Mucosa of gallbladder (tissue), 1 donor: ENCODE measurements around the gene CD164L2. TPM values are rescaled to one million over a fixed set of nuclear protein-coding genes. Genes with fewer than 3 reads are reported as not detected.
"Not testable (repeated sequence)": the region's sequence is repeated elsewhere in the genome, so short reads cannot be mapped to it uniquely, and the experiment has no call there.

ENCODE experiments used
- DNase-seq: peaks from one replicate; pipeline ENCODE4 v3.0.0-alpha.2; 2020; ENCODE audit warnings: low spot score
- total RNA-seq: library from RNA; stranded (reverse); gene quantifications from one replicate; pipeline ENCODE4 v1.2.1, GENCODE V29; 2021
- donor health status: DM: no; HTN: no; CAD: no.

The CD164L2 gene
- total RNA-seq, 1 donor from 2014 or later: 5.4 TPM

DNA sequence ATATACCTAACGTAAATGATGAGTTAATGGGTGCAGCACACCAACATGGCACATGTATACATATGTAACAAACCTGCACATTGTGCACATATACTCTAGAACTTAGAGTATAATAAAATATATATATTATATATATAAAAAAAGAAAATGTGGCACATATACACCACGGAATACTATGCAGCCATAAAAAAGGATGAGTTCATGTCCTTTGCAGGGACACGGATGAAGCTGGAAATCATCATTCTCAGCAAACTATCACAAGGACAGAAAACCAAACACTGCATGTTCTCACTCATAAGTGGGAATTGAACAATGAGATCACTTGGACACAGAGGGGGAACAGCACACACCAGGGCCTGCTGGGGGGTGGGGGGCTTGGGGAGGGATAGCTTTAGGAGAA is 1.7 kb upstream of the CD164L2 start:
- DNase-seq: not testable (repeated sequence)

DNA sequence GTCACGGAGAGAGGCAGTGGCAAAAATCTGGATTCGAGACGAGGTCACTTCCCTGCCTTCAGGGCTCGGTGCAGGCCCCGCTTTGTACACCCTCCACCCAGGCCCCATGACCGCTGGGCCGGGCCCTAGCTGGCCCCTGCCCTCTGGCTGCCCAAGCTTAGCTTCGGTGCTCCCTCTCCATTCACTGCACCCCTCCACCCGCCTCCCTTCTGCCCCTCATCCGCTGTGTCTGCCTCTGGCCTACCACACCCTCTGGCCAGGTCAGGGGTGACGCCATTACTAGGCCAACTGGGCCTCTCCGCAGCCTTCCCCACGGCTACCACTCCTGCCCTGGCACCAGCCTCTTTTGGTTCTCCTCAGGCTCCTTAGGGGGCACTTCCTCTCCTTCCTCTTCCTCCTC is 528 bp upstream of the CD164L2 start:
- no peak for DNase-seq

DNA sequence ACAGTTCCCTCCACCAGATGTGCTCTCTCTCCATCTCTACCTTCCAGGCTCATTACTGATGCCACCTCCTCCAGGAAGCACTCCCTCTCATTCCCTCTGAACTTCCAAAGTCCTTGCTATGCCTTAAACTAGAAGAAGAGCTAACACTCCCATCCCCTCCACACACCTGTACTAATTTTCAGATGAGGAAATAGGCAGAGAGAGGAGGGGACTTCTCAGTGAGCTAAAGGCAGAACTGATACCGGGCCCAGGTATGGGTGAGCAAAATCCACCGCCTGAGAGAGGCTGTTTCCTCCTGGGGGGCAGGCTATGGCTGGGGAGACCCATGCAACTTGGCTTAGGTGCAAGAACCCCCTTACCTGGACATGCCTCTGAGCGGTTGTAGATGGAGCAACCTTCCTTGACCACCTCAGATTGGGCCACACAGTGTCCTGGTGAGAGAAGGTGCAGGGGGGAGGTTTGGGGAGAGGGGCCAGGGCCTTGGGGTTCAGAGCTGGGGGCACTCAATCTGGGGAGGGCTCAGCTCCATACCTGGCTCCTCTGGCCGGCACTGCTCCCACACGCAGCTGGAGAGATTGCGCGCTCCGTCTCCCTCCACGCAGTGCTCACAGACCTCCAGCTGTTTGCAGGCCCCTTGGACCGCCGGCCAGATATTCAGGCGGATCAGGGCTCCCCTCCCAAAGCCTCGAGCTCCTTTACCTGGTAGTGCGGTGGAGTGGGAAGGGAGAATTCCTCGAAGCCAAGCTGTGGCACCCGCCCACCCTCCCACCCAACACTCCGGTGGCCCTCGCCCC is 967 bp downstream of the CD164L2 start:
- no peak for DNase-seq

DNA sequence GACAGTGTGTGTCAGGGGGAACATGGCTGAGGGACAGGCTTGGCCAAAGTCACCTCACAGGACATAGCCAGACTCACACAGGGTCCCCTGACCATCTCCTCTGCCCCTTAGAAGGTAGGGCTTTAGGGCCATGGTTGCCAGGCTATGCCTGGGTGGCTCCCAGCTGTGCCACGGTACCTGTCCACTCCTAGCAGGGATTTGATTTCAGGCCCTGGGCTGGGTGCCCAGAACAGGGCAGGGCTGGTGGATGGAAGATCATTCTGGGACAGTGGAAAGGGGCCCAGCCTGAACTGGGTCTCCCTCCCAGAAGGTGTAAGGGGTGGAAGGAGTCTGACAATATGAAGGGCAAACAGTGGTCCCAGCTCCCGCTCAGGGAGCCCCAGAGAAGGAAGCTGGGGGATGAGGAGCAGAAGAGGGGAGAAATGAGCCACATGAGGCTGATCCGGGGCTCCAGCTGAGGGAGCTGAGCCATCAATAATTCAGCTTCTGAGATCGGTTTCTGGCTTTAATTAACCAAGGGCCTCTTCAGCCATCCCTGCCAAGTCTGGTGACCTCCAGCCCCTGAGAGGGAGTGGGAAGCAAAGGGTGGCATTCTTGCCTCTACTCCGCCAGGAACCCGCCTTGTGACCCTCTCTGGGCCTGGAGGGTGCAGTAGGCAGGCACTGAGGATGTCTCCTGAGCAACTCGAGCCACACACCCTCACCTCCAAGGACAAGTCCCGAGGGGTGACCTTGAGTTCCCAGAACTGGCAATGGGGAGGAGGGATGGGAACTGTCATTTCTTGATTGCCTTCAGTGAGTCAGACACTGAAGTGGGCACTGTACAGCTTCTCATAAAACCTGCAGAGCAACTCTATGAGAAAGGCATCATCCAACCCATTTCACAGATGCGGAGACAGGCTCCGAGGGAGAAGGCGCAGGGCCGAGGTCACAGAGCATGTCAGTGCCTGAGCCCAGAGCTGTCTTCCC is 2.1 kb downstream of the CD164L2 start:
- DNase-seq: no peak

DNA sequence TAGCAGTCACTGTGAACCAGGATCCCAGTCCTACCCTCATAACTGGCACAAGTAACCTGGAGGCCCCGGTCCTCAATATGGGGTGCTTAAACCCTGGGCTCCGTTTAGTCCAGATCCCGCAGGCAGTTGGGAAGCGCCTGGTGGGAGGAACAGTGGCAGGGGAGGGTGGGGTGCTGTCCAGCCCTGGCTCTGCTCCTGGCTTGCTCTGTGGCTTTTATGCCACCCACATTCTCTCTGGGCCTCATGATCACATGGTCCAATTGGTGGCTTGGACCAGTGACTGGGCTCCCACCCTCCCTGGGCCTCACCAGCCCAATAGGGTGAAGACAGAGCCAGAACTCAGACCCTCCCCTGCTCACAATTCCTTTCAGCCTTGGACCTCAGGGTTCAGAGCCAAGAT is 2.9 kb downstream of the CD164L2 start:
- no peak for DNase-seq

DNA sequence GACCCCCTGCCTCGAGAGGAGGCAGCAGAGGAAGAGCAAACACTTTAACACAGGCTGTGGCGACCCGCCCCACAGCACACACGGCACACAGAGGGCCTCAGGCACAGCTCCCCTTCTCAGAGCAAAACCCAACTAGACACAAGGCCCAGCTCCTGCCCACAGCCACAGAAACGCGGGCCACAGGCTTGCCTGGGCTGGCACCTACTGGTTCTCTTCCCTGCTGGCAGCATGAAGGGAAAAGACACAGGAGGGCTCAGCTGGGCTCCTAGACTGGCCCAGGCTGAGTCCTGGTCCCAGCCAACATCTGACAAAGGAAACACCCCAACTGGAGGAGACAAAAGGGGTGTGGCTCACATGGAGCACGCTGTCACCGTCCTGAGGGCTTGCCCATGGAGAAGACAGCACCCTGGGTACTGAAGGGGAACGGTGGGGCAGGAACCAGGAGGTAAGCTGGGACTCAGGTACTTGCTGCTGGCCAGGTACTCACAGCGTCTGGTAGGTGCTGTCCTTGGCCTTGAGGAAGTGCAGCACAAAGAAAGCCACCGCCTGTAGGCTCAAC is 3.5 kb downstream of the CD164L2 start:
- DNase-seq: no peak

DNA sequence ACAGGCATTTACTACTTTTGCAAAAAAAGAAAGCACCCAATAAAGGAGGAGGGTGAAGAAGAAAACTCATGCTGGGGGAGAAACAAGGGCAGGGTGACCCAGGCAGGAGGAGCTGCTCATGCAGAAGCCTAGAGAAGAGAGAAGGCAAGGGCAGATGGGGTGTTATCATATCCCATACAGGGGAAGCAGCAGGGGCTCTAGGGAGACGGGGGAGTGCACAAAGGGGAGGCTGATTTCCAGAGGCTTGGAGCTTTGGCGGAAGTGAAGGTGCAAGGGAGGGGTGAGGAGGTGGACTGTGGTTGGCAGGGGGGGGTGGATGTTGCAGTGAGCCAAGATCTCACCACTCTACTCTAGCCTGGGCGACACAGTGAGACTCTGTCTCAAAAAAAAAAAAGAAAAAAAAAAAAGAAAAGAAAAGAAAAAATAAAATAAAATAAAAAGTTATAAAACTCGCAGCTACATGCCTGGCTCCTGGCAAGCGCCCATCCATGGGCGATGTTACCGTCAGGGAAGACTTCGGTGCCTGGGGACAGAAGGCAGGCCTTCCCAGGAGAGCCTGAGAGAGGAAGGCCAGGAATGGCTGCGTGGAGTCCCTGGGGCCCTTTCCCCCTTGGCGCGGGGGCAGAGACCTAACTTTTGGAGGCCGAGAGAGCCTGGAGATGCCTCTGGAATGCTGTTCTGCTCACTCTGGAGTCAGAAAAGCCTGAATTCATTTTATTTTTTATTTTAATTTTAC is 5.2 kb downstream of the CD164L2 start:
- no peak for DNase-seq

DNA sequence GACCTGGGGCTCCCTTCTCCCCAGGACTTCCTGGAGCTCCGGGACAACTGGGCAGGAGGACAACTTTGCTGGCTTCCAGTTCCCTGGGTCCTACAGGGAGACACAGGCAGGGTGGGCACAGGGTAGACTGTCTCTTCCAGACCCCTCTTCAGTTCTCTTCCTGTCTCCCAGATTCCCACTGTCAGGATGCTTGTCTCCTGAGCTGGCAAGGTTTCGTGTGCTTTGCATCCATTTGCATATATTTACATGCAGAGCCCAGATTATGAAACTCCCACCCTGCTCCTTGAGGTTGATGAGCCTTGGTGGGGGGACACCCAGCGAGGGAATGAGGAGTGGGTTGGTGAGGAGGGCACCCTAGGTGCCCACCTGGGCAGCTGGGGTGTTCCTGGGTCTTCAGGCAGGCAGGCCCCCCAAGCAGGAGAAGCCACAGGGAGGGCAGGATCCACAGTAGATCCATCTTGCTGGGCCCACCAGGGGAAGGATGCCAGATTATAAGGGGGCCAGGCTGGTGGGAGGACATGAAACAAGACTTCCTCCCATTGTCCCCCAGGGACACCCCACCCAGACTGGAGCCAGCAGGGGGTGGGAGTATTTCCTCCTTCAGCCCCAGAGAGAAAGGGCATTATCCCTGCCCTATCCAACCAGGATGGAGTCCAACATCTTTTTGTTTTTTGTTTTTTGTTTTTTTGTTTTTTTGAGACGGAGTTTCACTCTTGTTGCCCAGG is 8.6 kb downstream of the CD164L2 start, which contains the start of gene FCN3:
Gene FCN3, minus strand, starts transcription at position 463 of the 725 bp plus-strand sequence. Its CDS starts 6 bp downstream, at position 457.
- no peak for DNase-seq

DNA sequence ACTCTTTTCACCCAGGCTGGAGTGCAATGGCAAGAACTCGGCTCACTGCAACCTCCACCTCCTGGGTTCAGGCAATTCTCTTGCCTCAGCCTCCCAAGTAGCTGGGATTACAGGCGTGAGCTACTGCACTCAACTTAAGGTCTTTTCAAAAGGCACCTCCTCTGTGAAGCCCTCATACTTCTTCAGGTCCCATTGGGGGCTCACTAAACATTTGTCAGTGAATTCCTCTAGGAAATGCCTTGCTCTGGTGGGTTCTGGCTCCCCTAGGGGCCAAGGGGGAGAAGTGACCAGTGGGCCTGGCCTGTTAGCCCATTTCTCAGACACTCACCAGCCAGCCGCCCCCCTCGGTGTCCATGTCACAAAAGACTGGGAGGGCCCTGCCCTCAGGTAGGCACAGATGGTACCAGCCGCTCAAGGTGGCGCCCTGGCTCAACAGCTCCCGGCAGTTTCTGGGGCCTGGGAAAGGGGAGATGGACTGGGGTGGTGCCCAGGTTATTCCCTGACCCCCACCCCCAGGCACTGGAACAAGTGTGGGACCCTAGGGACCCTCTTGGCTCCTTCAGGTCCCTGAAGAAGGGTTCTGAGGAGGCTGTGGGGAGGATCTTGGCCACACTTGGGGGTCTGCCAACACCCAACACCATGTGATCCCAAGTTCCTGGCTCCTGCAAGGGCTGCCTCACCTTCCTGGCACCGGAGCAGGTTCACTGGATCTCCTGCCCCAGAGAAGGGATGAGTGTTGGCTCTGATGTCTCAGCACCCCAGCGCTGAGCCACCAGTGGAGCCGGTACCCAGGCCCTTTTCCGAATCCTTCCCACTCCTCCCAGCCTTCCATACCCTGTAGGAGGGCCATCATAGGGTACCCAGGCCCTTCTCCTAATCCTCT is 10.1 kb downstream of the CD164L2 start:
- DNase-seq: no peak

DNA sequence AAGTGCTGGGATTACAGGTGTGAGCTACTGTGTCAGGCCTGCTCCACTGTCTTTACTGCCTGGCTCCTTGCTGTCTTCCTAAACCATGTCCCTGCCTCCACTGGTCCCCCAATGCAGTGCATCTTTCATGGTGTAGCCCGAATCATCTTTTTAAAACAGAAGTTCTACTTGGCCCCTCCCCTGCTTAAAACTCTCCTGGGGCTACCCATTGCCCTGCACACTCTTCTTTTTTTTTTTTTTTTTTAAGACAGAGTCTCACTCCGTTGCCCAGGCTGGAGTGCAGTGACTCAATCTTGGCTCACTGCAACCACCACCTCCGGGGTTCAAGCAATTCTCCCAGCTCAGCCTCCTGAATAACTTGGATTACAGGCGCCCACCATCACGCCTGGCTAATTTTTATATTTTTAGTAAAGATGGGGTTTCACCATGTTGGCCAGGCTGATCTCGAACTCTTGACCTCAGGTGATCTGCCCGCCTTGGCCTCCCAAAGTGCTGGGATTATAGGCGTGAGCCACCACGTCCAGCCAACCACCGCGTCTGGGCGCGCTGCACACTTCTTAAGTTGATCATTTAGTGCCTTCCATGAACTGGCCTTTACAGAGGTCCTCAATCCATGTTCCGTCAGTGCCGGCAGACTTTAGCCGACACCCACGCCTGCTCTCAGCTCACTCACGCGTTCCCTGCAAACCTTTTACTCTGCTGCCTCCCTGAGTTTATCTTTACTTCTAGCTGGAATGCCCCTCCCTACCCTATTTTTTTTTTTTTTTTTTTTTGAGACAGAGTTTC is 10.9 kb downstream of the CD164L2 start:
- no peak for DNase-seq

DNA sequence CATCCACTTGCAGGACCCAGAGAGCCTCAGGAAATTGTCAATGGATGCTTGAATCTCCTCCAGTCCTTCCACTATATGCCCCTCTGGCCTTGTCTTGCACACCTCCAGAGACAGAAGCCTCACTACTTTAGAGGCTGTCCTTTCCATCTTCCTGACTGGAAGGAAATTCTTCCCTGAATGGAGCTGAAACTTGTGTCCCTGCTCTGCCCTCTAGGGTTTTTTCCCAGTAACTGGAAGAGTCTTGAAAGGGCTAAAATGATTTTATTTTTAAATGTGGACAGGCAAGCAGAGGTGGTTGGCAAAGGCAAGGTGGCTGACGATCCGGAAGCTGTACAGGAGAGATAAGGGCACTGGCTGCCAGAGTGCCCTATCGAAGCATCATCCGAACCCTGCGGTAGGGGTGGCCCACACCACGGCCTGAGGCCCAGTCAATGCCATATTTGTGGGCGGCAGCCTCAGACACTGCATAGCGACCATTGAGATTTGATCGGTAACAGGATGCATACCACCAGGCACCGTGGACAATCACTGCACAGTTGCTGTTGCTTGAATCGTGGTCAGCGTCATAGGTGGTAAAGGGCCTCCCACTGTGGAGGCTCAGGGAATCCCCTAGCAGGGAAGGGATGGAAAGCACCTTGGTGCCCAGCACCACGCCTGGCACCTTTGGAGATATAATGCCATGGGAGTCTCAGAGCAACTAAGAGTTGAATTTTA is 14.1 kb downstream of the CD164L2 start:
- no peak for DNase-seq

DNA sequence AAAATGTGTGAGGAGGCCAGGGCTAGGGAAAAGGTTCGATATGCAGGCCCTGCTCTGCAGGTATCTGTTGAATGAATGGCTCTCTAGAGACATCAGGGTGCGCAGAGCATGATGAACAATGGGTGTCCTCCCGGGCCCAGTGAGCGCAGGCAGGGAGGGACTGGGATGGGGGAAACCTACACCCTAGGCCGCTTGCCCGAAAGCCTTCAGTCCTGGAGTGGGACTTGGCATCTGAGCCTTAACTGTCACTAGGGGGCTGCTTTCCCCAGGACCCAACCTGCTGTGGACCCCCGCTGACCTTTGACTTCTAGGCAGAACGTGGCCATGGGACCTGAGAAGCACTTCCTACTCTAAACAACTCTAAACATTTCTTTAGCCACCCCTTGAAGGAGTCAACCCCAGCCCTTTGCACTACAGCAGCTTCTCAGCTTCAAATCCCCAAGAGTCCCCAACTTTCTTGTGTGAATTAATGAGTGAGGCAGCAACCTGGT is 15.9 kb downstream of the CD164L2 start:
- DNase-seq: no peak

DNA sequence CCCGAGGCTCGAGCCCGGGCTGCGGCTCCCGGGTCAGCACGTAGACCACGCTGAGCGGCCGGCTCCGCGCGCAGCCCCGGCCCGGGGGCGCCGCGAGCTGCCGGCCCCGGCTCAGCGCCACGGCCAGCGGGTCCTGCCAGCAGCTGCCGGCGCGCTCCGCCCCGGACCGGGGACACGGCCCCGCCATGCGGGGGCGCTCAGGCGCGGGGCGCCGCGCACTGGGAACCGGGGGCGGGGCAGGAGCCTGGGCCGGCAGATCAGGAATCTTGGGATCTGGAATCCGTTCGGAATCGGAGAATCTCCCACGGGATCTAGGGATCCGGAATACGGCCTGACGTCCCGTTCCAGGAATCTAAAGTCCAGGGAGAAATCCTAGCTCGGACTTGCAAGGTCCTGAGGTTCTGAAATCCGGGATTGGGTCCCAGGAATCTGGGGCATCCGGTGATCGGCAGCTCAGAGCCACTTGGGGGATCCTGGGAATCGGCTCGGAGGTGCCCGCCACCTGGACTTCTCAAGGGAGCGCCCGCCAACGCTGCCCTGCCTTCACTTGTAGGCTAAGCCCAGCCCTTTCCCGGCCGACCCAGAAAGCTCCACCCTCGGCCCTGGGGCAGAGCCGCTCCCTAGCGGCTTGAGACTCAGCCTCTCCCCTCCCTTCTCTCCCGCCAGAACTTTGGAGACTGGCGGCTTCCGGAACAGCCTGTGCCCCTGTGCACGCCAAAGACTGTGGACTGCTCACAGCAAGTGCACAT is 16.5 kb downstream of the CD164L2 start, which contains the start of gene MAP3K6:
Gene MAP3K6, minus strand, starts transcription at position 551 of the 749 bp plus-strand sequence. Its CDS starts 364 bp downstream, at position 187.
- peak; percentile 75 for DNase-seq

DNA sequence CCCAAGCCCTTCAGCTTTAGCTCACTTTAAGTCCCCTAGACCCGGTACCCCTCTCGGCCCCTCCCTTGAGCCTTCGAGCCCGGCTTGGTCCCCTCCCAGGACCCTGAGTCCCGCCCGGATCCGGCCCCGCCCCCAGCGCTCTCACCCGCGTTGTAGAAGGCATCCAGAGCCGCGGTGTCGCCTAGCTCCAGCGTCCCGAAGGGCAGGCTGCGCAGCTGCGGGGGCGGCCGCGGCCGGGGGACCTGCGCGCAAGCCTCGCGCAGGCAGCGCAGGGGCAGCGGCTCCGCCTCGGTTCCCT is 17.1 kb downstream of the CD164L2 start:
- peak; percentile 74 for DNase-seq

DNA sequence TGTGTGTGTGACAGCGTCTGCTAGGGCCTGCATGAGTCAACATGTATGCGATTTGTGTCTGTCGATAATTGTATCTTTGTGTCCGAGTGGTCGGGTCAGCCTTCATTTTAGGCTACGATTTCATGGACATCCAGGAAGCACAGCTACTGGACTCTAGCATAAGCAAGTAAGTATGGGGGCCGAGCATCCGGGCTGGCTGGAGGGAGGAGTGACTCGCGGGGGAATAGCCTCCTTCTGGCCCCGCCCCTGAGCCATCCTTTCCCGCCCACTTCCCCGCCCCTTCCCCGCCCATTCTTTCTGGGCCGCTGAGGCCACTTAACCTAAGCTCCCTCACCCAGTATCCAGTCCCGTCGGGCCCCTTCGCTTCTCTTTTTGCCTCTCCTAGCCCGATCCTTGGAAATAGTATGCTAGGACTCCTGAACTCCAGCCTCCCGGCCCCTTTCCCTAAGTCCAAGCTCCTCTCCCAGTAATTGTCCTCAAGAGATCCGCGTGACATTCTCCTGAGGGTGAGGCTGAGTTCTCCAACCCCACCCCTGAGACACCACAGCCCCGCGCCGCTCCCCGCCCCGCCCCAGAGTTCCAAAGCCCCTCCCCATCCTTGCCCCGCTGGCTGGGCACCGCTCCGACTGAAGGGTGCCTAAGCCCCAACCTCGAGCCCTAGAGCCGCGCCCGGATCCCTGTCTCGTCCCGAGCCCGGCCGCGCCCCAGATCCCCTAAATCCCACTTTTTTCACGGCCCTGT is 17.6 kb downstream of the CD164L2 start:
- DNase-seq: peak; percentile 87

DNA sequence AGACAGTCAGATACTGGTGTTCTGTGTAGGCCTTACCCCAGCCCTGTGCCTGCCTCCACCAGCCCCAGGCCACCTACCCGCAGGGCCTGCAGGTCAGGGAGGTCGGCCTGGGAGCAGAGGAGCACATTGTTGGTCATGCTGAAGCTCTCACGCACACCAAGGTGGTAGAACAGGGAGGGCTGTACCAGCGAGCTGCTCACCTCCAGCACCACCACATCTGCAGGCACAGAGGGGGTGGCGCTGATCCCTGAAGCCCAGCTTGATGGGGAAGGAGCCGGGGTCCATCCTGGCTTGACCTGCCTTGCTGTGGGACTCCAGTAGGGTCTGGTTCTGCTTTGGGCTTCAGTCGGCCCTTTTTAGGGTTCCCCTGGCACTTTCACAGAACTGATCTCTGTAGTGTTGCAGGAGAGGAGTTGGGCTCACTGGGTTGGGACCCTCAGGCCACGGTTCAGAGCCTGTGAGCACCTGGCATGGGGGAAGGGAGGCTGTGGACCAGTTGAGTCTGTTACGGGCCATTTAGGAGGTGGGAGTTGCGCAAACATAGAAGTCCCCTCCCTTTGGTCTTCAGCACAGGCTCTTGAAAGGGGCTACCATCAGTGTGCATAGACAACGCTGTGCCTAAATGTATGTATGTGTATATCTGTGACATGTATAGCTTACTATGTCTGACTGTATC is 18.3 kb downstream of the CD164L2 start:
- no peak for DNase-seq
